Osteocyte (in vitro differentiated cells): ENCODE data around the gene LARGE1. TPM values are rescaled to one million over a fixed set of nuclear protein-coding genes. Genes with fewer than 3 reads are reported as not detected.

ENCODE experiments used
- DNase-seq: peaks from one replicate; pipeline ENCODE4 v3.0.0; 2021; ENCODE audit warnings: mixed read lengths; ENCODE audit not compliant: unreplicated experiment; ENCODE audit errors: extremely low spot score
- H3K27ac Mint-ChIP-seq: one replicate; pipeline ENCODE4 v1.8.0; 2021; ENCODE audit warnings: mild to moderate bottlenecking, mixed read lengths; ENCODE audit not compliant: unreplicated experiment
- H3K27me3 Mint-ChIP-seq: one replicate; pipeline ENCODE4 v1.8.0; 2021; ENCODE audit warnings: mixed read lengths; ENCODE audit not compliant: unreplicated experiment
- H3K36me3 Mint-ChIP-seq: one replicate; pipeline ENCODE4 v1.8.0; 2021; ENCODE audit warnings: mixed read lengths; ENCODE audit not compliant: unreplicated experiment
- H3K4me1 Mint-ChIP-seq: one replicate; pipeline ENCODE4 v1.8.0; 2021; ENCODE audit warnings: mixed read lengths; ENCODE audit not compliant: unreplicated experiment
- H3K4me3 Mint-ChIP-seq: one replicate; pipeline ENCODE4 v1.8.0; 2021; ENCODE audit warnings: mild to moderate bottlenecking, moderate library complexity, mixed read lengths; ENCODE audit not compliant: unreplicated experiment
- H3K9me3 Mint-ChIP-seq: one replicate; pipeline ENCODE4 v1.8.0; 2021; ENCODE audit warnings: mixed read lengths; ENCODE audit not compliant: unreplicated experiment
- total RNA-seq: library from RNA; stranded (reverse); gene quantifications from 2 replicates; pipeline ENCODE4 v1.2.1, GENCODE V29; 2021
- TF ChIP-seq, protein P1 (sequence below): fragments of 200-600 bp; sonication (generic); IDR thresholded peaks from 2 replicates; pipeline ENCODE4 v1.5.0; 2021; ENCODE audit warnings: antibody characterized with exemption, mild to moderate bottlenecking, moderate library complexity

LARGE1 gene
- total RNA-seq, 1 donor from 2014 or later = 17.6 TPM

DNA sequence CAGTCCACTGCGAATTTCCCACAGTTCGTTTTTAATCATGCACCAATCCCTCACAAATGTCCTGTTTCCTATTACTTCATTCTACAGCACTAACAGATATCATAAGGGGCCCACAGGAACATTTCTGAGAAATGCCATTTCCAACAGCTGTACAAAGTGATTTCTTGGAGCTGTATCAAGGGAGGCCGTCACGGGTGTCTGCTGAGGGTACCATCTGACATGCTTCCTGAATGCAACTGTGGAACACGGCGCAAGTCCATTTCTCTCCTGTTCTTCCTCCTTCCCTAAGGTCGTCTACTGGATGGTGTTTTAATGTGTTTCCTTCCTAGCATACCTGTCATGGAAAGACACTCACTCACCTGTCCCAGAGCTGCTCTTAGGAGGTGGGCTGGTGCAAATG, 320.7 kb downstream of the LARGE1 start:
- no peaks in the 10 kb centered on the region for H3K36me3 Mint-ChIP-seq
- no peak for DNase-seq
- H3K4me3 Mint-ChIP-seq = no peak overlapping the region
- no peaks in the 10 kb centered on the region for H3K9me3 Mint-ChIP-seq
- no peak overlapping the region for H3K27ac Mint-ChIP-seq
- TF ChIP-seq, protein P1, sequence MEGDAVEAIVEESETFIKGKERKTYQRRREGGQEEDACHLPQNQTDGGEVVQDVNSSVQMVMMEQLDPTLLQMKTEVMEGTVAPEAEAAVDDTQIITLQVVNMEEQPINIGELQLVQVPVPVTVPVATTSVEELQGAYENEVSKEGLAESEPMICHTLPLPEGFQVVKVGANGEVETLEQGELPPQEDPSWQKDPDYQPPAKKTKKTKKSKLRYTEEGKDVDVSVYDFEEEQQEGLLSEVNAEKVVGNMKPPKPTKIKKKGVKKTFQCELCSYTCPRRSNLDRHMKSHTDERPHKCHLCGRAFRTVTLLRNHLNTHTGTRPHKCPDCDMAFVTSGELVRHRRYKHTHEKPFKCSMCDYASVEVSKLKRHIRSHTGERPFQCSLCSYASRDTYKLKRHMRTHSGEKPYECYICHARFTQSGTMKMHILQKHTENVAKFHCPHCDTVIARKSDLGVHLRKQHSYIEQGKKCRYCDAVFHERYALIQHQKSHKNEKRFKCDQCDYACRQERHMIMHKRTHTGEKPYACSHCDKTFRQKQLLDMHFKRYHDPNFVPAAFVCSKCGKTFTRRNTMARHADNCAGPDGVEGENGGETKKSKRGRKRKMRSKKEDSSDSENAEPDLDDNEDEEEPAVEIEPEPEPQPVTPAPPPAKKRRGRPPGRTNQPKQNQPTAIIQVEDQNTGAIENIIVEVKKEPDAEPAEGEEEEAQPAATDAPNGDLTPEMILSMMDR = no peak
- no peaks in the 10 kb centered on the region for H3K4me1 Mint-ChIP-seq
- no peaks in the 10 kb centered on the region for H3K27me3 Mint-ChIP-seq

DNA sequence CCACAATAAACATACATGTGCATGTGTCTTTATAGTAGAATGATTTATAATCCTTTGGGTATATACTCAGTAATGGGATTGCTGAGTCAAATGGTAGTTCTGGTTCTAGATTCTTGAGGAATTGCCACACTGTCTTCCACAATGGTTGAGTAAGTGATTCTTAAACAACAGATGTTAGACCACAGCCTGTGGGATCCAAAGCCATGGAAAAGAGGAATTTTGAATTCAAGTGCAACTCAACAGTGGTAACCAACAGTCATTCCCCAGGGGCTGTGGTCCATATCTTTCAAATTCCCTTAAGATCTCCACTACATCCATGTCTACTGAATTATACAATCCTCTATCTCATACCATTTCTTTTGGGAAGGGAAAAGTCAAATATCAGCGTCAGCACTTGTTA, 321.5 kb downstream of the LARGE1 start:
- H3K36me3 Mint-ChIP-seq = no peaks in the 10 kb centered on the region
- no peaks in the 10 kb centered on the region for H3K9me3 Mint-ChIP-seq
- DNase-seq = no peak
- TF ChIP-seq, protein P1 = no peak
- H3K4me3 Mint-ChIP-seq = no peak overlapping the region
- no peaks in the 10 kb centered on the region for H3K4me1 Mint-ChIP-seq
- no peak overlapping the region for H3K27ac Mint-ChIP-seq
- H3K27me3 Mint-ChIP-seq = no peaks in the 10 kb centered on the region

DNA sequence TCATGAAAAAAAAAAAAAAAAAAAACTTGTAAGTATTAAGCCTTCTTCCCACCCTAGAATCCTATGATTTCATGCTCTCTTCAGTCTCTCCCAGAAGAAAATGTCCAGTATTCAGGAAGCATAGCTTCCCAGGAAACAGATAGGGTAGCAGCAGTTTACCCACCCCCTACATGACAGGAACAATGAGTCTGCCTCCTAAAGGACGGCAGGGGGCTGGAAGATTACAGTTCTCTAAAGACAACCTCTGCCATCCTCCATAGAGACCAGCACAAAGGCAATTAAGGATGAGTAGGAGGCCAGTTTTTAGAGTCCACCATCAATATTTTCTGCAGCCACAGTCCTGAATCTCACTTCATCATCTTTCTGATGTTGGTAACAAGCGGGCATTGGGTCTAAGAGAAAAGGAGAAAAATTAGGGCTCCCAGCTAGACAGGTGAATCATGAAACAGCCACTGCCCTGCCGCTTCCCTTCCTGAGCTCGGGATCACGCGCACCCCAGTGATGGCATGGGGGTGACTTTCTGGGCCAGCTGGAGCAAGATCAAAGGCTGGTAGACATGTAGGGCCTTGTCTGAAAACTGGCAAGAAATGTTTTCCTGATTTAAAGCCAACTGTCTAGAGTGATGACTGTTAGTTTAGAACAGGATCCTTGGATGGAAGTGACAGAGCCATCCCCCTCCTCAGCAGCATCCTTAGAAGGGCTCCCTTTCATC, 322.8 kb downstream of the LARGE1 start:
- no peaks in the 10 kb centered on the region for H3K9me3 Mint-ChIP-seq
- no peak overlapping the region for H3K27ac Mint-ChIP-seq
- H3K4me3 Mint-ChIP-seq = no peak overlapping the region
- no peaks in the 10 kb centered on the region for H3K4me1 Mint-ChIP-seq
- no peak for DNase-seq
- H3K36me3 Mint-ChIP-seq = no peaks in the 10 kb centered on the region
- H3K27me3 Mint-ChIP-seq = no peaks in the 10 kb centered on the region
- TF ChIP-seq, protein P1 = no peak

DNA sequence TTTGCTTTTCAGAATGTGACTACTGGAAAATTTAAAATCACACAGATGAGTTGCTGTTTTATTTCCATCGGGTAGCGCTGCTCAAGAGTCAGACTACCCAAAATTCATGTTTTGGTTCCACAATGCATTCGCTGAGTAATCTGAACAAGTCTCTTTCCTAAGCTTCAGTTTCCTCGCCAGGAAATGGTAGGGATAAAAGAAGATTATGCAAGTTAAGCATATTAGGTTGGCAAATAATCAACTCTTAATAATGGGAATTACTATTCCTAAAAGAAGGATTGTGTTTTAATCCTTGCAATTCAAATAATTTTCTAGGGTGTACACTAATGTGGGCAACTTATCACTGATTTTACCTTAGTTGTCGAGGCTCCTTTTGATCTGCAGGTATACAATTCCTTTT, 326.5 kb downstream of the LARGE1 start:
- DNase-seq = no peak
- H3K4me1 Mint-ChIP-seq = no peaks in the 10 kb centered on the region
- TF ChIP-seq, protein P1 = no peak
- H3K36me3 Mint-ChIP-seq = no peaks in the 10 kb centered on the region
- no peaks in the 10 kb centered on the region for H3K9me3 Mint-ChIP-seq
- H3K27me3 Mint-ChIP-seq = no peaks in the 10 kb centered on the region
- no peak overlapping the region for H3K4me3 Mint-ChIP-seq
- H3K27ac Mint-ChIP-seq = no peak overlapping the region

DNA sequence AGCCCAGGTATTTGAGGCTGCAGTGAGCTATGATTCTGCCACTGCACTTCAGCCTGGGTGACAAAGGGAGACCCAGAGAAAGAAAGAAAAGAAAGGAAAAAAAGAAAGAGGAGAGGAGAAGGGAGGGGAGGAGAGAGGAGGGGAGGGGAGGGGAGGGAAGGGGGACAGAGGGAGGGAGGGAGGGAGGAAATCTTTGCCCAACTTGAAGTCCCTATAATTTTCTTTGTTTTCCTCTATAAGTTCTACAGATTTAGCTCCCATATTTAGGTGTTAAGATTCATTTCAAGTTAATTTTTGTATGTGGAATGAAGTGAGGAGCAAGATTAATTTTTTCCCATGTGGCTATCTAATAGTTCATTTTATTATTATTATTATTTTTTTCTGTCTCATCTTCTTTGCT, 328.3 kb downstream of the LARGE1 start:
- no peaks in the 10 kb centered on the region for H3K9me3 Mint-ChIP-seq
- TF ChIP-seq, protein P1 = no peak
- H3K36me3 Mint-ChIP-seq = no peaks in the 10 kb centered on the region
- H3K27ac Mint-ChIP-seq = no peak overlapping the region
- no peak overlapping the region for H3K4me3 Mint-ChIP-seq
- no peaks in the 10 kb centered on the region for H3K4me1 Mint-ChIP-seq
- H3K27me3 Mint-ChIP-seq = no peaks in the 10 kb centered on the region
- no peak for DNase-seq
